Gastroesophageal sphincter (tissue), 3 donors: ENCODE data around the gene CDKN2B.

Source experiments
- CTCF ChIP-seq, 4 experiments: fragments of 200-600 bp in 2 of 4; fragments of 450-650 bp in 2 of 4; sonication (generic) in 1 of 4; IDR thresholded peaks; one replicate each; pipeline ENCODE4 v1.5.1; 2017 to 2019; ENCODE audit warnings: antibody characterized with exemption in 4 of 4, mild to moderate bottlenecking in 2 of 4, moderate library complexity in 2 of 4
- EP300 ChIP-seq: sonication (generic); formaldehyde crosslinking; IDR thresholded peaks from one replicate; pipeline ENCODE4 v1.6.1; 2017; ENCODE audit warnings: antibody characterized with exemption, mild to moderate bottlenecking
- POLR2A ChIP-seq, 2 donors: fragments of 450-650 bp; IDR thresholded peaks; one replicate each; pipeline ENCODE4 v1.6.1; 2017; ENCODE audit warnings: antibody characterized with exemption in 2 of 2, mild to moderate bottlenecking in 2 of 2, moderate library complexity in 1 of 2
- POLR2AphosphoS5 ChIP-seq: sonication (generic); formaldehyde crosslinking; IDR thresholded peaks from one replicate; pipeline ENCODE4 v1.6.1; 2017; ENCODE audit warnings: antibody characterized with exemption

GRCh38 chr9:21976334-21976875, 32.7 kb downstream of the CDKN2B start:
- TF ChIP-seq POLR2A (IDR thresholded peaks at IDR 0.05) (no peak), CTCF (IDR thresholded peaks at IDR 0.05) (no peak), EP300 (no peak), POLR2AphosphoS5 (no peak)
